ENCODE data around the gene MARVELD3. TPM values are rescaled to one million over a fixed set of nuclear protein-coding genes. Genes with fewer than 3 reads are reported as not detected.

Gene MARVELD3
- total RNA-seq, 1 experiment from 2014 or later, result 27.0 TPM

DNA sequence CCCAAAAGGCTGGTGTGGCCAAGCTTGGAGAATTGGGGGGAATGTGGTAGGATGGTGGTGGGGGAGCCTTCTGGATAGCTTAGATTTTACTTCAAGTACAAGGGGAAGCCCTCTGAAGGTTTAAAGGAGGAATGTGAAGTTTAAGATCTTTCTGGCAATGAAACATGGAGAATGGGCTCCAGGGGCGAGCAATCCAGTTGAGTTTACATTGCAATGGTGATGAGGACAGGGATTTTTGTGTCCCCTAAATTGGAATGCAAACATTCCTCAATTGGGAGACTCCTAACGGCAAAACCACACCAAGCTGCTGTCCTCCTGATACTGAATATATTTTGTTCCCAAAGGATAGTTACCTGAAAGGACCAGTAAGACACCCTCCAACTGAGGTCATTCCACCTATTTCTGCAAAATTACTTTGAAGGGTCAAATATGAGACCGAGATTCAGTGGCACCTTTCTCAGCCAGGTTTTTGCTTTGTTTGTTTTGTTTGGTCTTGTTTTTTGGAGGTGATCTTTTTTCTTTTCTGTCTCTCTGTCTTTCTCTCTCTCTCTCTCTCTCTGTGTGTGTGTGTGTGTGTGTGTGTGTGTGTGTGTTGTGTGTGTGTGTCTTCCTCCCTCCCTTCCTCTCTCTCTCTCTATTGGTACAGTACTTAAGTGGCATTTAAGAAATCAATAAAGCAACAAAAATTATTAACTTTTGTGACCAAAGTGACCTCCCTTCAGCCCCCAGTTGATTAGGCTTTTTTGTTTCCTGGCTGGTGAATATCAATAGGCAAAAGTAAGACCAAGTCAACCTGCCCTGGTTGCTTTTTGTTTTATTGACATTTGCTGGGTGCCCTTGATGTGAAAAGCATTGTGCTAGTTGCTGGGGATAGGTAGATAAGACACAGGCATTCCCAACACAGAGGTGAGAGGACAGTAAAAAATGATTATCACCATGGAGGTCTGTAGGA, 32.7 kb upstream of the MARVELD3 start:
- Histone ChIP-seq H3K9ac (ENCODE audit: extremely low read depth, insufficient read length, low read length) (no peak overlapping the region), H3K14ac (ENCODE audit: insufficient read depth, low read length) (no peak overlapping the region), H3K23me2 (ENCODE audit: insufficient read length, low read depth, low read length, poor library complexity, severe bottlenecking) (no peaks in the 10 kb centered on the region), H2BK5ac (ENCODE audit: insufficient read length, low read length) (no peak overlapping the region), H3K4ac (ENCODE audit: low read depth, low read length) (no peak overlapping the region), H4K91ac (ENCODE audit: insufficient read length, low read depth, low read length) (no peak overlapping the region), H3K4me2 (ENCODE audit: insufficient read depth, insufficient read length, low read length) (no peak overlapping the region), H3K4me1 (ENCODE audit: insufficient read depth, low read length) (no peaks in the 10 kb centered on the region), H2BK12ac (ENCODE audit: insufficient read length, low read depth, low read length) (no peak overlapping the region), H3K27me3 (ENCODE audit: insufficient read depth, low read length) (no peaks in the 10 kb centered on the region), H2BK120ac (ENCODE audit: low read depth, low read length, poor library complexity, severe bottlenecking) (no peak overlapping the region), H2BK15ac (ENCODE audit: low read depth, low read length) (no peak overlapping the region), H3K79me2 (ENCODE audit: insufficient read depth, low read length) (no peaks in the 10 kb centered on the region), H2AK5ac (ENCODE audit: insufficient read length, low read length) (no peak overlapping the region), H2AFZ (ENCODE audit: low read length) (no peak overlapping the region), H3K79me1 (ENCODE audit: insufficient read depth, low read depth, low read length, poor library complexity, severe bottlenecking) (no peaks in the 10 kb centered on the region), H4K20me1 (ENCODE audit: control insufficient read depth, insufficient read depth, insufficient read length) (no peaks in the 10 kb centered on the region), H3K27ac (ENCODE audit: insufficient read length, low read depth, low read length) (no peak overlapping the region), H3K23ac (ENCODE audit: insufficient read length, low read depth, low read length) (no peak overlapping the region), H4K5ac (ENCODE audit: insufficient read length, low read depth, low read length) (no peak overlapping the region), H4K8ac (replicated peaks; ENCODE audit: insufficient read length, low read depth, low read length) (no peak overlapping the region), H3K9me3 (ENCODE audit: control insufficient read depth, low read depth, low read length) (no peaks in the 10 kb centered on the region), H2BK20ac (ENCODE audit: low read depth, low read length, poor library complexity, severe bottlenecking) (no peak overlapping the region), H3T11ph (ENCODE audit: low read length) (no peak overlapping the region), H3K18ac (ENCODE audit: insufficient read length, low read depth, low read length) (no peak overlapping the region), H3K56ac (ENCODE audit: insufficient read length, low read depth, low read length) (no peak overlapping the region)
- H3K27ac Mint-ChIP-seq, result no peak overlapping the region; a peak in 1 of 7 replicates
- H3K4me3 Mint-ChIP-seq, result no peak overlapping the region
- H3K4me1 Mint-ChIP-seq, result peaks cover 3 to 17% of the 10 kb centered on the region in 2 experiments; a peak in 2 of 4 replicates
- H3K9me3 Mint-ChIP-seq, result peaks cover 9 to 10% of the 10 kb centered on the region in 2 experiments
- H3K36me3 Mint-ChIP-seq (ENCODE audit: insufficient read depth in 1 of 3, low read depth in 3 of 3), result 0 out of 7 replicates have a peak, but pooled peaks cover 0 to 2% (median 0%) of the 10 kb centered on the region in 3 experiments
- DNase-seq, result no peak
- WGBS (ENCODE audit: extremely low coverage, insufficient read length, low lambda C conversion rate), result no CpG with 5 or more reads among the region's 3 CpGs
- TF ChIP-seq, protein P1, sequence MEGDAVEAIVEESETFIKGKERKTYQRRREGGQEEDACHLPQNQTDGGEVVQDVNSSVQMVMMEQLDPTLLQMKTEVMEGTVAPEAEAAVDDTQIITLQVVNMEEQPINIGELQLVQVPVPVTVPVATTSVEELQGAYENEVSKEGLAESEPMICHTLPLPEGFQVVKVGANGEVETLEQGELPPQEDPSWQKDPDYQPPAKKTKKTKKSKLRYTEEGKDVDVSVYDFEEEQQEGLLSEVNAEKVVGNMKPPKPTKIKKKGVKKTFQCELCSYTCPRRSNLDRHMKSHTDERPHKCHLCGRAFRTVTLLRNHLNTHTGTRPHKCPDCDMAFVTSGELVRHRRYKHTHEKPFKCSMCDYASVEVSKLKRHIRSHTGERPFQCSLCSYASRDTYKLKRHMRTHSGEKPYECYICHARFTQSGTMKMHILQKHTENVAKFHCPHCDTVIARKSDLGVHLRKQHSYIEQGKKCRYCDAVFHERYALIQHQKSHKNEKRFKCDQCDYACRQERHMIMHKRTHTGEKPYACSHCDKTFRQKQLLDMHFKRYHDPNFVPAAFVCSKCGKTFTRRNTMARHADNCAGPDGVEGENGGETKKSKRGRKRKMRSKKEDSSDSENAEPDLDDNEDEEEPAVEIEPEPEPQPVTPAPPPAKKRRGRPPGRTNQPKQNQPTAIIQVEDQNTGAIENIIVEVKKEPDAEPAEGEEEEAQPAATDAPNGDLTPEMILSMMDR (conservative IDR thresholded peaks at IDR 0.05), result no peak
- H3K27me3 Mint-ChIP-seq (ENCODE audit: low read depth), result peaks cover 11% of the 10 kb centered on the region

Measured in H9 (cell line).